Karpas-422 (cell line): ENCODE results near the gene CLCA1. TPM values are rescaled to one million over a fixed set of nuclear protein-coding genes. Genes with fewer than 3 reads are reported as not detected.

Experiments used
- DNase-seq: peaks from one replicate; pipeline ENCODE4 v3.0.0-alpha.2; 2015
- H2AFZ ChIP-seq: fragments of 200-600 bp; sonication (generic); 2 replicates; pipeline ENCODE4 v1.6.1; 2014; ENCODE audit warnings: antibody characterized with exemption, low read length, mixed read lengths
- H3K27ac ChIP-seq: fragments of 200-600 bp; sonication (generic); 2 replicates; pipeline ENCODE4 v1.5.1; 2014; ENCODE audit warnings: mild to moderate bottlenecking, low read length, moderate library complexity
- H3K27me3 ChIP-seq: fragments of 200-600 bp; sonication (generic); 2 replicates; pipeline ENCODE4 v1.6.1; 2014; ENCODE audit warnings: low read length, mixed read lengths
- H3K36me3 ChIP-seq: fragments of 200-600 bp; sonication (generic); 2 replicates; pipeline ENCODE4 v1.6.1; 2014; ENCODE audit warnings: low read length, mixed read lengths; ENCODE audit not compliant: insufficient read depth
- H3K4me1 ChIP-seq: fragments of 200-600 bp; sonication (generic); 2 replicates; pipeline ENCODE4 v1.6.1; 2014; ENCODE audit warnings: mild to moderate bottlenecking, low read length, mixed read lengths
- H3K4me2 ChIP-seq: fragments of 200-600 bp; sonication (generic); 2 replicates; pipeline ENCODE4 v1.6.1; 2014; ENCODE audit warnings: low read length, low read depth, mild to moderate bottlenecking; ENCODE audit not compliant: poor library complexity, severe bottlenecking
- H3K4me3 ChIP-seq: fragments of 200-600 bp; sonication (generic); 2 replicates; pipeline ENCODE4 v1.5.1; 2014; ENCODE audit warnings: mild to moderate bottlenecking, antibody characterized with exemption, low read length, mixed read lengths
- H3K79me2 ChIP-seq: fragments of 200-600 bp; sonication (generic); 2 replicates; pipeline ENCODE4 v1.6.1; 2014; ENCODE audit warnings: mild to moderate bottlenecking, low read length, mixed read lengths
- H3K9ac ChIP-seq: fragments of 200-600 bp; sonication (generic); 2 replicates; pipeline ENCODE4 v1.6.0; 2014; ENCODE audit warnings: low read length
- H3K9me2 ChIP-seq: fragments of 200-600 bp; sonication (generic), shearing (Covaris generic); replicated peaks from 2 replicates; pipeline ENCODE4 v1.6.0; 2014; ENCODE audit warnings: mild to moderate bottlenecking, low read length, moderate library complexity; ENCODE audit not compliant: insufficient read depth
- H3K9me3 ChIP-seq: fragments of 300-700, 200-600 bp; sonication (generic); 2 replicates; pipeline ENCODE4 v1.6.1; 2014; ENCODE audit warnings: low read length, mixed read lengths
- H4K20me1 ChIP-seq: fragments of 200-600 bp; sonication (generic); 2 replicates; pipeline ENCODE4 v1.6.1; 2014; ENCODE audit warnings: mild to moderate bottlenecking, antibody characterized with exemption, low read length, low read depth; ENCODE audit not compliant: insufficient read depth
- total RNA-seq: library from RNA; depleted of rRNA; stranded (reverse); fragments of >200 nt; shearing (Covaris generic); gene quantifications from 2 replicates; pipeline ENCODE4 v1.2.3, GENCODE V29; 2014; ENCODE audit warnings: low replicate concordance

The CLCA1 gene
- total RNA-seq, 1 experiment from 2014 or later: not detected

- DNase-seq: no peak
- Histone ChIP-seq H3K9me3 (no peaks in the 10 kb centered on the region), H3K79me2 (no peaks in the 10 kb centered on the region), H3K4me2 (no peak overlapping the region), H3K9me2 (no peaks in the 10 kb centered on the region), H3K36me3 (no peaks in the 10 kb centered on the region), H2AFZ (no peak overlapping the region), H3K27me3 (no peaks in the 10 kb centered on the region), H3K27ac (no peak overlapping the region), H3K4me3 (no peak overlapping the region), H3K9ac (no peak overlapping the region), H3K4me1 (no peaks in the 10 kb centered on the region), H4K20me1 (no peaks in the 10 kb centered on the region)
These were observed 34.7 kb upstream of the CLCA1 start for GRCh38 chr1:86434059-86434458.

GRCh38 chr1:86435327-86435726 lies 33.4 kb upstream of the CLCA1 start:
- Histone ChIP-seq H4K20me1 (no peaks in the 10 kb centered on the region), H3K27me3 (no peaks in the 10 kb centered on the region), H3K27ac (no peak overlapping the region), H3K9ac (no peak overlapping the region), H3K36me3 (no peaks in the 10 kb centered on the region), H3K4me3 (no peak overlapping the region), H3K4me1 (no peaks in the 10 kb centered on the region), H3K79me2 (no peaks in the 10 kb centered on the region), H2AFZ (no peak overlapping the region), H3K9me2 (no peaks in the 10 kb centered on the region), H3K4me2 (no peak overlapping the region), H3K9me3 (no peaks in the 10 kb centered on the region)
- DNase-seq: no peak

GRCh38 chr1:86436041-86436440 lies 32.7 kb upstream of the CLCA1 start:
- Histone ChIP-seq H2AFZ (no peak overlapping the region), H3K9ac (no peak overlapping the region), H3K79me2 (no peaks in the 10 kb centered on the region), H3K4me2 (no peak overlapping the region), H4K20me1 (no peaks in the 10 kb centered on the region), H3K4me3 (no peak overlapping the region), H3K36me3 (no peaks in the 10 kb centered on the region), H3K9me3 (no peaks in the 10 kb centered on the region), H3K9me2 (no peaks in the 10 kb centered on the region), H3K27me3 (no peaks in the 10 kb centered on the region), H3K27ac (no peak overlapping the region), H3K4me1 (no peaks in the 10 kb centered on the region)
- DNase-seq: no peak

- Histone ChIP-seq H3K36me3 (no peaks in the 10 kb centered on the region), H4K20me1 (no peaks in the 10 kb centered on the region), H3K27ac (no peak overlapping the region), H3K9me2 (no peaks in the 10 kb centered on the region), H3K27me3 (no peaks in the 10 kb centered on the region), H3K4me2 (no peak overlapping the region), H2AFZ (no peak overlapping the region), H3K9me3 (no peaks in the 10 kb centered on the region), H3K9ac (no peak overlapping the region), H3K4me1 (no peaks in the 10 kb centered on the region), H3K4me3 (no peak overlapping the region), H3K79me2 (no peaks in the 10 kb centered on the region)
- DNase-seq: no peak
These were observed 27.1 kb upstream of the CLCA1 start for GRCh38 chr1:86441581-86441980.

- Histone ChIP-seq H3K27ac (no peak overlapping the region), H4K20me1 (no peaks in the 10 kb centered on the region), H2AFZ (no peak overlapping the region), H3K4me1 (no peaks in the 10 kb centered on the region), H3K27me3 (no peaks in the 10 kb centered on the region), H3K36me3 (no peaks in the 10 kb centered on the region), H3K79me2 (no peaks in the 10 kb centered on the region), H3K9me2 (no peaks in the 10 kb centered on the region), H3K4me3 (no peak overlapping the region), H3K9ac (no peak overlapping the region), H3K9me3 (no peaks in the 10 kb centered on the region), H3K4me2 (no peak overlapping the region)
- no peak for DNase-seq
These were observed 26.7 kb upstream of the CLCA1 start for GRCh38 chr1:86441997-86442396.

GRCh38 chr1:86445919-86446318 lies 22.8 kb upstream of the CLCA1 start:
- Histone ChIP-seq H3K9me3 (no peaks in the 10 kb centered on the region), H3K27ac (no peak overlapping the region), H3K4me2 (no peak overlapping the region), H3K9ac (no peak overlapping the region), H3K27me3 (no peaks in the 10 kb centered on the region), H3K9me2 (no peaks in the 10 kb centered on the region), H3K4me1 (no peaks in the 10 kb centered on the region), H2AFZ (no peak overlapping the region), H3K4me3 (no peak overlapping the region), H3K79me2 (no peaks in the 10 kb centered on the region), H4K20me1 (no peaks in the 10 kb centered on the region), H3K36me3 (no peaks in the 10 kb centered on the region)
- DNase-seq: no peak

GRCh38 chr1:86447198-86447790 lies 21.4 kb upstream of the CLCA1 start:
- no peaks in the 10 kb centered on the region for H4K20me1 ChIP-seq
- no peaks in the 10 kb centered on the region for H3K79me2 ChIP-seq
- H3K9ac ChIP-seq: no peak overlapping the region
- no peaks in the 10 kb centered on the region for H3K9me3 ChIP-seq
- H3K27me3 ChIP-seq: no peaks in the 10 kb centered on the region
- no peak overlapping the region for H3K4me2 ChIP-seq
- H2AFZ ChIP-seq: no peak overlapping the region
- no peak for DNase-seq
- no peak overlapping the region for H3K4me3 ChIP-seq
- H3K36me3 ChIP-seq: no peaks in the 10 kb centered on the region
- H3K9me2 ChIP-seq: no peaks in the 10 kb centered on the region
- no peaks in the 10 kb centered on the region for H3K4me1 ChIP-seq
- H3K27ac ChIP-seq: no peak overlapping the region

- no peaks in the 10 kb centered on the region for H3K27me3 ChIP-seq
- no peaks in the 10 kb centered on the region for H3K4me1 ChIP-seq
- no peak overlapping the region for H2AFZ ChIP-seq
- no peaks in the 10 kb centered on the region for H4K20me1 ChIP-seq
- no peak overlapping the region for H3K4me2 ChIP-seq
- H3K36me3 ChIP-seq: no peaks in the 10 kb centered on the region
- H3K27ac ChIP-seq: no peak overlapping the region
- no peaks in the 10 kb centered on the region for H3K9me3 ChIP-seq
- no peak overlapping the region for H3K9ac ChIP-seq
- no peak overlapping the region for H3K4me3 ChIP-seq
- no peaks in the 10 kb centered on the region for H3K79me2 ChIP-seq
- DNase-seq: no peak
- no peaks in the 10 kb centered on the region for H3K9me2 ChIP-seq
These were observed 20.1 kb upstream of the CLCA1 start for GRCh38 chr1:86448670-86449069.

GRCh38 chr1:86449103-86449502 lies 19.6 kb upstream of the CLCA1 start:
- H3K9ac ChIP-seq: no peak overlapping the region
- no peak for DNase-seq
- no peaks in the 10 kb centered on the region for H3K27me3 ChIP-seq
- no peaks in the 10 kb centered on the region for H3K9me3 ChIP-seq
- H3K27ac ChIP-seq: no peak overlapping the region
- no peaks in the 10 kb centered on the region for H4K20me1 ChIP-seq
- no peak overlapping the region for H3K4me2 ChIP-seq
- H3K4me1 ChIP-seq: no peaks in the 10 kb centered on the region
- H3K4me3 ChIP-seq: no peak overlapping the region
- no peaks in the 10 kb centered on the region for H3K36me3 ChIP-seq
- no peaks in the 10 kb centered on the region for H3K9me2 ChIP-seq
- H3K79me2 ChIP-seq: no peaks in the 10 kb centered on the region
- H2AFZ ChIP-seq: no peak overlapping the region
